ENCODE data around the gene EDIL3.
"Not testable (repeated sequence)": the region's sequence is repeated elsewhere in the genome, so short reads cannot be mapped to it uniquely, and the experiment has no call there.

The EDIL3 gene

DNA sequence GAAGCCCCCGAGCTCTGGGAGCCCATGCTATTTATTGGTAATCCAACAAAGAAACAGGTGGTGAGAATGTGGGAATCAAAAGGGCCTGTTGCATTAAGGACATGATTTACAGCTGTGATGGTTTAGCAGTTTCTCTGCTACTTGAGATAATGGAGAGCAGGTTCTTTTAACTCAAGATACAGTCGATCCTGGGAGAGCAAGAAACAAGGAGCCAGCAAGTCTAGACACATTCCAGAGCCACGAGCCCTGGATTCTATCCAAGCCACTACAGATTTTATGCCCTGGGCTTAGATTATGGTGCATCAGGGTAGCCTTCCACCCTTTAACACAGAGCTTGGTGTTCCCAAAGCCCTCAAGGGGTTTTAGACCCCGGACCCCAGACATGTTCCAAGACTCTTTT, 87.0 kb downstream of the EDIL3 start:
- DNase-seq: not testable (repeated sequence)

DNA sequence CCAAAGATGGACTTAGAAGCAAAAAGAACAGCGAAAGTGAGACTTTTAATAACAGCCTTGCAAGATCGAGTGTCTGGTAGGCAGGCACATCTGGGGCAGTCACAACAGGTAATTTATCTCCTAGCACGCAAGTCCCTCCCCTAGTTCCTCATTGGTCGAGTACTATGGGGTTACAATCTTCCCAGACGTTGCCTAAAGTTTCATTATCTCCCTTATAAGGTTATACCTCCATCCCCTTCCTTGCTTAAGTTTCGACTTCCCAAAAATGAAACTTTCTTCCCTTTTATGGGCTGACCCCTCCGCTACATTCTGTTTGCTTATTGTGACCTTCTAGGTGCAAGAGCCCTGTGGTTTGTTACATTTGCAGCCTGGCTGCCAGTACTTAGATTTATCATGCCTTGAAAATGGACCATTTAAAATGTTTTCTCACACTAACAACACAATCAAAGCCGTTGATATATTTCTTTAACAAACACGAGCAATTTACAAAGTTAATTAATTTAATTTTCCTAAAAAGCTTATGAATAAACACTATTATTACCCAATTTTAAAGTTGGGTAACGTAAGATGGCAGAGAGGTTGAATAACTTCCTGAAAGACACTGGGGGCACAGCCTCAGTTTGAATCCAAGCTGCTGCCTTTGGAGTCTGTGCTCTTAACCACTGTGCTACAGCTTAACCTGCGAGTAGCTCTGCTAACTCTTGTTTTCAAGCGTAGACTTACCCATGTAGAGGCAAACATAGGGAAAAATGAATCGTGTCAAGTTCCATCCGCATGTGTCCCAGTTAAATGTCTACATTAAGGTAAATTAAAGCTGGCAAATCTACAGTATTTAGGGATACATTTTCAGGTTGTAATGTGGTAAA, 91.7 kb downstream of the EDIL3 start:
- DNase-seq: no peak

DNA sequence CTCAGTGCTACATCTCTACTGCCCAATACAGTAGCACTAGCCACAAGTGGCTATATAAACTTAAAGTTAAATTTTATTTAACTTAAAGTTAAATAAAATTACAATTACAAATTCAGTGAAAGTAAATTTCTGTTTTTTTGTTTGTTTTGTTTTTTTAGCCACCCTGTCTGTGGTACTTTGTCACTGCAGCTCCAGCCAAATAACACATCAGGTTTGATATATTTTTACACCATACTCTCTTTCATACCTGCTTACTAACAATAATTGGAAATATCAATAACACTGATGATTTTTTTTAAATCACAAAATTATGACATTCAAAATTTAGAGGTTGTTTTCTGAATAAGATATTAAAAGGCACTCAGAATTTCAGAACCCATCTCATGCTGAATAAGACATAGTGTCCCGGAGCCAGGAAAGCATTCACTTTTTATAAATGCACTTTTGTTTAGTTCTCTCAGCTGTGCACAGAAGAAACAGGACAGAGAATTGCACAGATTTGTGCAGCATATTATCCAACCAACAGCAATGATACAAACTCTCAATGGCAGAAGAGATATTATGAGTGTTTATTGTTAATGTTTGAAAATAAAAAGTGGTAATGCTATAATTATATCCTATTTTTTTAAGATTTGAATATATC, 92.6 kb downstream of the EDIL3 start:
- DNase-seq: no peak

DNA sequence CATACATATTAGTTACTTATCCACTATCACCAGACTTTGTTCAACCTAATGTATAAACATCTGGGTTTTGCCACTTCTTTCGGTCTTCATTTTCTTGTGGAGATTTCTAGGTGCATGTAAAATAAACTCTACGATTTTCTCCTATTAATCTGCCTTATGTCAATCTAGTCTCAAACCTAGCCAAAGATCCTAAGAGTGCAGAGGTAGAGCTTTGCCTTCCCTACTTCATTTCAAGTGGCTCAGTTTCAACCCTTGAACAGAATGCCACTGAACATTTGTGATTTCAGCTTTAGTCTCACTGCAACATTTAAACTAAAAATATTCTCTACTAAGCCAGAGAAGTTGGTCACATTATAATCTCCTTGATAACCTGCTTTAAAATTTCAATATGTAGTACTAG, 94.0 kb downstream of the EDIL3 start:
- no peak for DNase-seq

DNA sequence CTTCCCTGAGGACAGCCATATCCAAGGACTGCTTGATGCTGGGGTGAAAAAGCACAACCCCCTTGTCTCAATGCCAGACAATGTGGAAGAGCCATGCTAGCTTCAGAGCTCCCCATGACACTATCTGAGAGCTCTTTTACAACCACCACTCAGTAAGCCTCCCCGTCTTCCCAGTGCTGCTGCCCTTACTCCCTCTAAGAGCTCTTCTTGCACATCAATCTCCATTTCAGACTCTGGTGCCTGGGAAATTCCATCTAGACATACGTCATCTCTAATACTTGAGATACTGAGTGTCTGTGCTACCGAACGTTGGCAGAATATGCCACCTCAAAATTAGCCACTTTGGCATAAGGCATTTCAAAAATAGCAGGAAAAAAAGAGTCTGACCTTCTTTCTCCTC, 94.5 kb downstream of the EDIL3 start:
- no peak for DNase-seq

DNA sequence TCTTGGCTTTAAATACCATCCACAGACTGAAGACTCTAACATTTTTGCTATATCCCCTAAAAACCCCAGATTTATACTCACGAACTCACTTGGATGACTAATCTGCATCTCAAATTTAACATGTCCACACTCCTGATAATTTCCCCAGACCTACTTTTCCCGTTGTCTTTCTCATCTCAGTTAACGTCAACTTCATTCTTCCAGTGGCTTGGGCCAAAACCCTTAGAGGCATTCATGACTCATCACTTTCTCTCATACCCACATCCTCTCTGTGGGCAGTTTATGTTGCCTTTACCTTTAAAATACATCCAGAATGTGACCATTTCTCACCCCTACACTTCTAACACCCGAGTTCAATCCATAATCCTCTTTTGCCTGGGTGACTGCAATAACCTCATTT, 96.7 kb downstream of the EDIL3 start:
- no peak for DNase-seq

DNA sequence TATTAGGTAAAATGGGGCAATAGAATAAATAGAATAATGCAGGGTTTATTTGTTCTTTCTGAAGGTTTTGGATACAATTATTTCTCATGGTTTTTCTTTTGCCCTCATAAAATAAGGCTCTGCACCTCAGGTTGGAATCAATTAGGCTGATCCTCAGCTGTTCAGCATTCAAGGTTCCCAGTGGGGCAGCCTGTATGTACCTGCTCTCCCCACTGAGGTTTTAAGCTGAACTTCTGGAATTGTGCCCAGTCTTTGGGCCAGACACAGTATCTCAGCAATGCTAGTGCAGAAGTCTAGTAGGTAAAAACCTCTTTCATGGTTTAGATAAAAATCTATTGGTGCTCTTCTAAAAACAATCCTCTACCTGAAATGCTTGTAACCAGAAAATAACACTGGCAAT, 98.0 kb downstream of the EDIL3 start:
- DNase-seq: no peak

DNA sequence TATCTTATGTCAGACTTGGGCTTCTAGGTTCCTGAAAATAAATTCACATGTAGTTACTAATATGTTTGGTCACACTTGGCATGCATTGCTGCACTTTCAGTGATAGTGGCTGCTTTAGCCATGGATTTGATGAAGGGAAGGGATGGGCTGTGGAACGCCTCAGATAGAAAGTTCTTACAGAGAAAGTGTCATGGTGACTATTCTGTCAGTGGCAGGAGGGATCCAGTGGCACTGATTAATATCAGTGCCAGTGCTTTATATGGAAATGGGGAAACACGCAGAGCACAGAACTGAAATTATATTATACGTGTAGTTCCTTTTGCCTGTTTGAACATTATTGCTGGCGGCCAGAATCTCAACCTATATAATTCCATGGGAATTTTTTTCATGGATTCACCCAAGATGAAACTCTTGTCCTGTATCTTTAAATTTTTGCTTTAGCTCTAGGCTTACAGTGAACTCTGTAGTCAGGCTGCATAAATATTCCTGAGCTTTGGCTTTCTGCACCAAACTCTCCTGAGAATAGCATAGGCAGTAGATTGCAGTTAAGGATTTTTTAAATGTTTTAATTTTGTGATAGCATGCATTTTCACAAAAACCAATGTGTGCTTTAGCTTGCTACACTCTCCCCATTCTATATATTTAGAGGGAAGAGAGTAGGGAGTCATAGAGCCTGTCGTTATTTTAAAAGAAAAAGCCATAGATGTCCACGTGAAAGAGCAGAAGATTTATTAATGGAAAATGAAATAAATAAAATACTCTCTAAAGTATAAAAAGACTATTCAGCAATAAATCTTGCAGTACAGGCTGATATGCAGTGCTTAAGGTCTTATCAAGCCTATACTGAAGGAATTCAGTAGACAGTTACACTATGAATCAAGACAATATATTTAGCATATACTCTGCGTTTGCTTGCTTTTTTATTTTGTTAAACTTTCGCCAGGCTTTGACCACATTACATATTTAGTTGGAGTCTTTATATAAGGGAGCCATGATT, 98.7 kb downstream of the EDIL3 start:
- DNase-seq: no peak

DNA sequence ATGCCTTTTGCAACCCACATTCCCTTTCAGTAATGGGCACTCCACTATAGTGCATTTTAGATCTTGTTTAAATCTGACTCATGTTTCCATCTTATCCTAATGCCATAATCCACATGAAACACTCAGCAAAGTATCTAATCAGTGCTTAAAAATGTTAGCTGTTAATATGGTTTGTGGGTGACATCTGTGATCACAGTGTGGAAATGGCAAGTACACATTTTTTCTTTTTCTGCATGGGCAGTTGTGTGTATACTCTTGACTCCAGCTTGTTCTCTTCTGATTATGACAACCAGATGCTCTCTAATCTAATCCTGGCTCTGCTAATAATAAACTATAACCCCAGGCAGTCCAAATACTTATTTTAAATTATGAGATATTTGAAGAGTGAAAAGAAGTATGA, 103.3 kb downstream of the EDIL3 start:
- DNase-seq: no peak

DNA sequence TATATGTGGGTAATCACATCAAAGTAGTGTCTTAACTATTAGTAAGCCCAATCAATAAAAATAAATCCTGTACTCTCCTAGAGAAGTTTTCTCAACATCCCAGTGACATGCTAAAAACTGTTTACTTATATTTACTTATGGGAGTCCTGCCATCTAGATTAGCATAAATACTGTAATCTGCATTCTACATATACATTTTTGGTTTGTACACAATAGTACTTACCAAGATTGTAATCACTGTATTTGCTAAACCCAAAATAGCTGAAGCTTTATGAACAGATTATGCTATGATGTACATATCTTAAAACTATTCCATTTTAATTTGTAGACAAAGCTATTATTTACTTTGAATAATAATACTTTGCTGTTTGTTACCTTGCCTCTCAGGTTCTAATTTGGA, 105.4 kb downstream of the EDIL3 start:
- no peak for DNase-seq

DNA sequence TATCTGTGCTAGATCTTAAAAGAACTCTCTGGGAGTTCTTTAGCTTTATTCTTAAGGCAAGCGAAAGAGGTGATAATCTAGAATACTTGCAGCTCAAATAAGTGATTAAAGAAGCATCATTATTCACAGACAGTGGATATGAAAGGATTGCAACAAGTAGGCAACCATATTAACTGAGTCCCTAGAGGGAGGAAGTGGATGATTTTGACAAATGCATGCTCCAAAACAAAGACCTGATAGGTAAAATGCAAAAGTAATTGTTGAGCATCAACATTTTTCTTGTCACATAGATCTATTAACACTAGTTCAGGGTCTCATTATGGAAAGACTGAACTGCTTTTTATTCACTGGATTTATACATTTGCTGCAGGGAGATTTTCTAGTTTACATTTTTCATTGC, 109.1 kb downstream of the EDIL3 start:
- no peak for DNase-seq

DNA sequence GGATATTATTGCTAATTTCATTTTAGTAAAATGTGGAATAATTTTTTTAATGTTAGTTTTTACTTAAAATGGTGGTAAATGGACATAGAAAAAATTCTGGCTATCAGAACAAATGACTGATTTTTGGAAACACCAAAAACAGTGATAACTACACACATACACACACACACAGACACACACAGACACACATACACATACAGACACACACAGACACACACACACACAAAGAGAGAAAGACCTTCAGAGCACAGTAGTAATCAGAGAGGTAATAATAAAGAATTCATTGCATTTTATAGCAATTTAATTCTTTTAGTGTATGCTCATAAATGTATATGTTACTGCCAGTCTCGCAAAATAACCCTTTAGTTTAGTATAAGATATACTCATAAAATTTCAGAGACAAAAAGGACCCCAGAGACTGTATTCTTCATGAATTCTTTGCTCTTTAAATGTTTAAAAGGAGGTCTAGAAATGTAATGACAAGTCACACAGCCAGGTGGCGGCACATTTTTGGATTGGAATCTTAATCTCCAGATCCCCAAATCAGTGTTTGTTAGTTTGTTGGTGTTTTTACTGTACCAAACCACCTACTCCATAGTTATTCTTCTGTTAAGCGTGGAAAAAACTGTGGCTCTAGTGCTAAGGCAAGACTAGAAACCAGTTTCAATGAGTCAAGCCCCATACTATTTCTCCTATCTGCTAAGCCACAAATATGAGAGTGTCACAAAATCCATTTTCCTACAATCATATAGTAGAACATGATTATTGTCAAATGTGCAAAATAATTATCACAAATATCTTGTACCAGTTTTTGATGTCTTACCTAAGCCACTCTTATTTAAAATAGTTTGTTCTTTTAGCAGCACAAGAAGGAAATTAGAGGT, 109.9 kb downstream of the EDIL3 start:
- DNase-seq: no peak

DNA sequence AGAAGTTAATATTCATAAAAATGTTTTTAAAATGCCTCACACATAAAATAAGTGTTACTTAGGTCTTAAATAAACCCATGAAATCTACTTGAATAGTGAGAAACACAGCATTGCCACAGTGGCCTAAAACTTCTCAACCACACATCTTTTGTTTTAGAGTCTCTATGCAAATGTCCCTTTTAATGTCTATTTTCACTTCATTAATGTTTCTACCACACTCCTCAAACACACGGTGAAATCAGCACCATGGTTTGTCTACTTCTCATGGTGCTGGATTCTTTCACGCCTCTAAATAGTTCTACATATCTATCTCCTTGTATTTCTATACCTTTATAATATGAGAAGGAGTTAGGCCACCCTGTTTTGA, 111.2 kb downstream of the EDIL3 start:
- no peak for DNase-seq

DNA sequence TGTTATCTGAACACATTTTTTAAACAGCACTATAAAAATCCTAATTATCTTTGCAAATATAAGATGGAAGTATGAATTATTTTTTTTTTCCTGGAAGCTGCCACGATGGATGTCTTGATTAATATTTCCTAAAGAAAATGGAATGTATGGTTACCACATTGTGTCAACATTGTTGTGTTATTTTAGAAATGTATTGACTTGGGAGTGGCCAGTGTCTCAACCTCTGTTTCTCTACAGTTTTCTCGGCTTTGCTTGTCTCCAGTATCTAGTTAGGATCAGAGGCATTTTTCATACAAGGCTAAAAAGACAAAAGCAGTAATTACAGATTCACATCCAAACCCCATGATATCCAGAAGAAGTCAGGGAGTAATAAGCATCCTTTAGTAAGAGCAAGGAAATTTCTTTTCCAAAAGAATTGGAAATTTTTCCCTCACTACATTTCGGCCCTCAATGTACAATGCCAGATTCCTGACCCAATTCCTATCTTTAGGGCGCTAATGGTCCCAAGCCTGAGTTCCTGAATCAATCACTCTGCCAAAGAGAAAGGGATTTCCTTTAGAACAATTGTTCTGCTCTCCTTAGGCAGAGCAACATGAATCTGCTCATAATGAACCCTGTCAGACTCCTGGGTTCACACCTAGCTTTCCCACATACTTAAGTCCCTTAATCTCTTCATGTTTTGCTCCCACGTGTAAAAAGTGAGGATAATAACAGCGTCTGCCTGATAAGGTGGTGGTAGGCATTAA, 111.7 kb downstream of the EDIL3 start:
- no peak for DNase-seq

DNA sequence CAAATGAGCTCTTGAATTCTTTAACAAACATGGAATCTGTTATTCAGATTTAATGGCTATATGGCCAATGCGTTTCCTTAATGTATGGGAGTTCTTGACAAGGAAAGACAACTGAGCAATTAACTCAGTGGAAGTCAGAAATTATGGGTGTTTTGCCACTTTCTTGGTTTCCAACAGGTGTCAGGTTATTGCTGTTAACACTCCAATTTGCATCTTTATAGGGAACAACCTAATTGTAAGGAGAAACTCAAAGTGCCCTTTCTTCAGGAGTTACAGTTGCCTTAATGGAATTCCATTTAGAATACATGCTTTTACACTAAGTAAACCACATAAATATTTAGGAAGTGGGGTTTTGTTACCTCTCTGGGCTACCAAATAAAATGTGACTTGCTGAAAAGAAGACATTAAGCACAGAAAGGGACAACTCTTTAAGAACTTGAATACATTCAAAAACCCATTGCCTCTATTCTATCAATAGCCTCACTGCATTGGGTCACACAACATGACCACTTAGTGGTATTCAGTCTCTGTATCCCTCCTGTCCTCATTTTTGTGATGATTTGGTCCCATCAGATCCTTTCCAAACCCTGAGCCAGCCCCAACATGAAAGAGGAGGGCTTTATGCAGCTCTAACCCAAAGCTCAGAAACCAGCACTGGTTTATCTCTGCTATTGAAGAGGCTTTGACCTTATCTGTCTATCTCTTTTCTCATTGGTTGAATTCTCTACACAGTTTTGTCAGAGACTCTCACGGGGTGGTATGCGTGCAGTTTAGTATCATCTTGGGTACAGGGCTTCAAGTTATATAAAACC, 118.7 kb downstream of the EDIL3 start:
- DNase-seq: no peak

DNA sequence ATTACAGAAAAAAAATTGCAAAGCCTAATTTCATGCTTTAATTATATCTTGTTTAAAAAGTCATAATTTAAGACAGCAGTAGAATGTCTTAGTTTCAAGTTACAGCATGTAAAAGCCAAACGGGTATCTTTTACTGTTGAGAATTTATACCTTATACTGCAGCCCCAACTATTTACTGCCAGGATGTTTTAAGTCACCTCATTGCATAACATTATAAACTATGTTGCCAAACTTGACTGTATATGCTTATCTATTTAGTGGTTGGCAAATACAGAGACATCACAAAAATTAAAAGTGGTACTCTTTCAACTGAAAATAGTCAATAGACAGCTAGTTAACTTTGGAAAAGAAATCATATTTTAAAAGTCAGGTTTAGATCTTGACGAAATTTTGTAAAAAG, 119.5 kb downstream of the EDIL3 start:
- DNase-seq: no peak

DNA sequence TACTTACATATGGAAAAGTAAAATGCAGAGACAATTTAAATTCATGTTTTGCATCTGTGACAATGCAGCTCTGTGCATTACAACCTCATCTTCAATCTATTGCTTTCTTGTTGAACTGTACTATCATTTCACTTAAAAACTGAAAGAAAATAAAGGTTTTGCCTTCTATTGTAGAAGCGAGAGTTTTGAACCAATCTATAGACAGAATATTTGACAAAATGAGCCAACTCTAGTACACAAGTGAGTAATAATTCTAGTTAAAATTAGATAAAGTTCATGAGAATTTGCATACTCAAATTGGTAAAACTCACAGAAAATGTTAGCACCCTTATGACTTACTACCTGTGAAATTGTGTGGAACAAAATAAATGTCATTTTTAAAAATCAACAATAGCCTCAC, 123.7 kb downstream of the EDIL3 start:
- DNase-seq: no peak

DNA sequence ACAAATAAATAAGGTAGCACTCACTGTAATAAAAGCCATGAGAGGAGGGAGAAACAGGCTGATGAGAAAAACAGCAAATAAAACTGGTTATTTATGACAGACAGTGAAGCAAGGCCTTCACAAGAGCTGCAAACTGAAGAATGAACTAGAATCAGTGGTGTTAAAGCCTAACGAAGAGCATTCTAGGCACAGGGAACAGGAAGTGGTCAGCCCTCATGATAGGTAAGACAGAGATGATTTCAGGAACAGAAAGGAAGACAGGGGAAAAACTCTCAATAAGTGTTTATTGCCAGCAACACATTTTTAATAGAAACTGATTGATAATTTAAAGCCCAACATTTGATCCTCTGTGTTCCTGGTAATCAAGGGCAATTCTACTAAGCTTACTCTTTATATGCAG, 124.5 kb downstream of the EDIL3 start:
- no peak for DNase-seq

DNA sequence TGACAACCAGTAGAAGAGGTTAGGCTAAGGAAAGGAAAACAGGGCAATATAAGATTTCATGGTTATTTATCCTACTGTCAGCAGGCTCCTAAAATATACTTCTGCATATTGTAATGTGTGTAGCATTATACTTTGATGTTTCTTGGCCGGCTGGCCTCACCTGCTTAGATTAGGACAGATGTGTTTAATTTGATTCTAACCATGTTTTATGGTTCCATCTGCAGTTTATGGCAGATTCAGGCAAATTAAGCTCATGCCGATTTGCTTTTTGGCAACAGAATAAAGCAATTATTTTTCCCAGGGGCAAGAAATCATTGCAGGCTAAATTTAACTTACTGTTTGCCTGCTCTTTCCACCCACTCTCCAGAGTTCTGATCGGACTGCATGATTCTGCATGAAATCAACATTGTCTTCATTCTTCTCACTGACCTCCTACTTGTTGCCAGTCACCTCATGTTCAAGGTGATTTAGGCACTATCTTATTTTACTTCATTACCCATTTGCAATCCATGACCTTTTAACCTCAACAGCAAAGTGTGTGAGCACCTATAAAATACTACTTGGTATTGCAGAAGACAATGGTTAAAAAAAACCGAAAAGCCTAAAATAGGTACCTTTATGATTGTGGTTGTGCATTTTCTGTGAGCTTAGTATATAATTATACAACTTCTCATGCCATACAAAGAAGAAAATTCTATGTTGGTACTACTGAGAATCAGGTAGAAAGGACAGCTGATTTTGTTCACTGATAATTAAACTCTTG, 125.2 kb downstream of the EDIL3 start:
- DNase-seq: no peak

DNA sequence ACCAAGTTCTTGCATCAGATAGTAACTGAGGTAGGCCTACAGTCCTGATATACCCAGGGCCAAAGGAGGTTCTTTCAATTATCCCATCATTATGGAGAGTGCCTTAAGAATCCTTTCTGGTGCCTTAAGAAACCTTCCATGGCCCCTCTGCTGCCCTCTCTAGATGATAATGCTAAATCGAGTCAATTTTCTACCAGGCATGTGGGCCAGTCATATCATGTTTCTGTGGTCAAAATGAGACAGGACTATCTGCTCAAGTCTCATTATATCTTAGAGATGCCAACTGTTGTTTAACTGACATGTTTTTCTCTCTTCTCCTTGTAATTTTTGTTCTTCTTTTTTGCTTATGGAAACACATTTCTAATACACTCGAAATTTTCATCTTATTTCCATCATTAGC, 127.6 kb downstream of the EDIL3 start:
- DNase-seq: no peak

All from activated CD8-positive, alpha-beta memory T cell treated with anti-CD3 and anti-CD28 coated beads, Interleukin-2, amount 50 U/mL, for 48 hours (primary cell).